Measurements from ENCODE around the gene RSRC1.

The RSRC1 gene

DNA sequence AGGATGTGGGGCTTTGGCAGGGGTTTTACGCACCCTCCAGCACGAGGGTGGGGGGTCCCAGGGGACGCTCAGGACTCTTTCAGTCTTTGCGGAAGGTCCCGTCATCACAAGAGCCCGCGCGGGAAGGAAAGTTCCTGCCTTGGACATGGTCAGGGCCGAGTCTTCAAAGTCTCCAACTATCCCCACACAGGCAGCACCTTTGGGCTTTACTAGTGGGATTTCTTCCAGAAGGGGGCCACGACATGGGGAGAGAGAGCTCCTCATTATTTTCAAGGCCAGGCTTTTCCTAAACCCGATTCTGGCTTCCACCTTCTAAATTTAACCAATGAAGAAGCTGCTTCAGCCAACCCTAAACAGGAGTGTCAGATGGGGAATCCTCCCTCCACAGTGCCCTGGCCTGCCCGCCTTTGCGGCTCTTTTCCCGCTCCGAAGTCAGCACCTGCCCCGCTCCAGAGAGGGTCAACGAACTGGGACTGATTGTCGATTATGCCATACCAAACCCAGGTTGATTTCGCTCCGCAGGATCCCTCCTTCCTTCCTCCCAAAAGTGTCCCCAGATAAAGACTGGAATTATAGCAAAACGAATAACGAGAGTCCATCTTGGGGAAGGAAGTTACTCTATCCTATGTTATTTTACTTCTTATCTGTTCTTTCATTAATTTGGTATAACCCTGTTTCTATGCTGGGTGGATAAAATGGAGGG, 14.6 kb upstream of the RSRC1 start:
- TF ChIP-seq TOX (CRISPR knock-in tag; IDR thresholded peaks at IDR 0.05; ENCODE audit: borderline replicate concordance) (no peak), ISL1 (CRISPR knock-in tag; IDR thresholded peaks at IDR 0.05) (no peak), ARNTL (CRISPR knock-in tag; IDR thresholded peaks at IDR 0.05; ENCODE audit: borderline replicate concordance, low read depth) (no peak), ZNF70 (CRISPR knock-in tag; IDR thresholded peaks at IDR 0.05) (no peak), CSDC2 (CRISPR knock-in tag; IDR thresholded peaks at IDR 0.05) (no peak), OSR1 (CRISPR knock-in tag; IDR thresholded peaks at IDR 0.05) (no peak), GLIS3 (CRISPR knock-in tag; IDR thresholded peaks at IDR 0.05) (no peak), ZNF8 (CRISPR knock-in tag; IDR thresholded peaks at IDR 0.05) (no peak), ZC3H10 (CRISPR knock-in tag; IDR thresholded peaks at IDR 0.05) (no peak), BACH2 (CRISPR knock-in tag; IDR thresholded peaks at IDR 0.05; ENCODE audit: borderline replicate concordance) (no peak), RARB (CRISPR knock-in tag; IDR thresholded peaks at IDR 0.05) (no peak), ZFP30 (CRISPR knock-in tag; IDR thresholded peaks at IDR 0.05) (no peak), PPARA (CRISPR knock-in tag; IDR thresholded peaks at IDR 0.05; ENCODE audit: borderline replicate concordance) (no peak), TCF4 (CRISPR knock-in tag; IDR thresholded peaks at IDR 0.05; ENCODE audit: borderline replicate concordance) (no peak), ESRRG (CRISPR knock-in tag; IDR thresholded peaks at IDR 0.05) (no peak)
- TF ChIP-seq, protein P1, sequence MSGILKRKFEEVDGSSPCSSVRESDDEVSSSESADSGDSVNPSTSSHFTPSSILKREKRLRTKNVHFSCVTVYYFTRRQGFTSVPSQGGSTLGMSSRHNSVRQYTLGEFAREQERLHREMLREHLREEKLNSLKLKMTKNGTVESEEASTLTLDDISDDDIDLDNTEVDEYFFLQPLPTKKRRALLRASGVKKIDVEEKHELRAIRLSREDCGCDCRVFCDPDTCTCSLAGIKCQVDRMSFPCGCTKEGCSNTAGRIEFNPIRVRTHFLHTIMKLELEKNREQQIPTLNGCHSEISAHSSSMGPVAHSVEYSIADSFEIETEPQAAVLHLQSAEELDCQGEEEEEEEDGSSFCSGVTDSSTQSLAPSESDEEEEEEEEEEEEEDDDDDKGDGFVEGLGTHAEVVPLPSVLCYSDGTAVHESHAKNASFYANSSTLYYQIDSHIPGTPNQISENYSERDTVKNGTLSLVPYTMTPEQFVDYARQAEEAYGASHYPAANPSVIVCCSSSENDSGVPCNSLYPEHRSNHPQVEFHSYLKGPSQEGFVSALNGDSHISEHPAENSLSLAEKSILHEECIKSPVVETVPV (CRISPR knock-in tag; IDR thresholded peaks at IDR 0.05) = no peak
- TF ChIP-seq, protein P2, sequence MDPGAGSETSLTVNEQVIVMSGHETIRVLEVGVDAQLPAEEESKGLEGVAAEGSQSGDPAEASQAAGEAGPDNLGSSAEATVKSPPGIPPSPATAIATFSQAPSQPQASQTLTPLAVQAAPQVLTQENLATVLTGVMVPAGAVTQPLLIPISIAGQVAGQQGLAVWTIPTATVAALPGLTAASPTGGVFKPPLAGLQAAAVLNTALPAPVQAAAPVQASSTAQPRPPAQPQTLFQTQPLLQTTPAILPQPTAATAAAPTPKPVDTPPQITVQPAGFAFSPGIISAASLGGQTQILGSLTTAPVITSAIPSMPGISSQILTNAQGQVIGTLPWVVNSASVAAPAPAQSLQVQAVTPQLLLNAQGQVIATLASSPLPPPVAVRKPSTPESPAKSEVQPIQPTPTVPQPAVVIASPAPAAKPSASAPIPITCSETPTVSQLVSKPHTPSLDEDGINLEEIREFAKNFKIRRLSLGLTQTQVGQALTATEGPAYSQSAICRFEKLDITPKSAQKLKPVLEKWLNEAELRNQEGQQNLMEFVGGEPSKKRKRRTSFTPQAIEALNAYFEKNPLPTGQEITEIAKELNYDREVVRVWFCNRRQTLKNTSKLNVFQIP (CRISPR knock-in tag; IDR thresholded peaks at IDR 0.05; ENCODE audit: borderline replicate concordance, low read depth) = no peak
- TF ChIP-seq, protein P3, sequence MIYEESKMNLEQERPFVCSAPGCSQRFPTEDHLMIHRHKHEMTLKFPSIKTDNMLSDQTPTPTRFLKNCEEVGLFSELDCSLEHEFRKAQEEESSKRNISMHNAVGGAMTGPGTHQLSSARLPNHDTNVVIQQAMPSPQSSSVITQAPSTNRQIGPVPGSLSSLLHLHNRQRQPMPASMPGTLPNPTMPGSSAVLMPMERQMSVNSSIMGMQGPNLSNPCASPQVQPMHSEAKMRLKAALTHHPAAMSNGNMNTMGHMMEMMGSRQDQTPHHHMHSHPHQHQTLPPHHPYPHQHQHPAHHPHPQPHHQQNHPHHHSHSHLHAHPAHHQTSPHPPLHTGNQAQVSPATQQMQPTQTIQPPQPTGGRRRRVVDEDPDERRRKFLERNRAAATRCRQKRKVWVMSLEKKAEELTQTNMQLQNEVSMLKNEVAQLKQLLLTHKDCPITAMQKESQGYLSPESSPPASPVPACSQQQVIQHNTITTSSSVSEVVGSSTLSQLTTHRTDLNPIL (CRISPR knock-in tag; IDR thresholded peaks at IDR 0.05; ENCODE audit: low read depth) = no peak
- TF ChIP-seq, protein P4, sequence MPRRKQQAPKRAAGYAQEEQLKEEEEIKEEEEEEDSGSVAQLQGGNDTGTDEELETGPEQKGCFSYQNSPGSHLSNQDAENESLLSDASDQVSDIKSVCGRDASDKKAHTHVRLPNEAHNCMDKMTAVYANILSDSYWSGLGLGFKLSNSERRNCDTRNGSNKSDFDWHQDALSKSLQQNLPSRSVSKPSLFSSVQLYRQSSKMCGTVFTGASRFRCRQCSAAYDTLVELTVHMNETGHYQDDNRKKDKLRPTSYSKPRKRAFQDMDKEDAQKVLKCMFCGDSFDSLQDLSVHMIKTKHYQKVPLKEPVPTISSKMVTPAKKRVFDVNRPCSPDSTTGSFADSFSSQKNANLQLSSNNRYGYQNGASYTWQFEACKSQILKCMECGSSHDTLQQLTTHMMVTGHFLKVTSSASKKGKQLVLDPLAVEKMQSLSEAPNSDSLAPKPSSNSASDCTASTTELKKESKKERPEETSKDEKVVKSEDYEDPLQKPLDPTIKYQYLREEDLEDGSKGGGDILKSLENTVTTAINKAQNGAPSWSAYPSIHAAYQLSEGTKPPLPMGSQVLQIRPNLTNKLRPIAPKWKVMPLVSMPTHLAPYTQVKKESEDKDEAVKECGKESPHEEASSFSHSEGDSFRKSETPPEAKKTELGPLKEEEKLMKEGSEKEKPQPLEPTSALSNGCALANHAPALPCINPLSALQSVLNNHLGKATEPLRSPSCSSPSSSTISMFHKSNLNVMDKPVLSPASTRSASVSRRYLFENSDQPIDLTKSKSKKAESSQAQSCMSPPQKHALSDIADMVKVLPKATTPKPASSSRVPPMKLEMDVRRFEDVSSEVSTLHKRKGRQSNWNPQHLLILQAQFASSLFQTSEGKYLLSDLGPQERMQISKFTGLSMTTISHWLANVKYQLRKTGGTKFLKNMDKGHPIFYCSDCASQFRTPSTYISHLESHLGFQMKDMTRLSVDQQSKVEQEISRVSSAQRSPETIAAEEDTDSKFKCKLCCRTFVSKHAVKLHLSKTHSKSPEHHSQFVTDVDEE (CRISPR knock-in tag; IDR thresholded peaks at IDR 0.05) = no peak
- no peak for ATAC-seq

DNA sequence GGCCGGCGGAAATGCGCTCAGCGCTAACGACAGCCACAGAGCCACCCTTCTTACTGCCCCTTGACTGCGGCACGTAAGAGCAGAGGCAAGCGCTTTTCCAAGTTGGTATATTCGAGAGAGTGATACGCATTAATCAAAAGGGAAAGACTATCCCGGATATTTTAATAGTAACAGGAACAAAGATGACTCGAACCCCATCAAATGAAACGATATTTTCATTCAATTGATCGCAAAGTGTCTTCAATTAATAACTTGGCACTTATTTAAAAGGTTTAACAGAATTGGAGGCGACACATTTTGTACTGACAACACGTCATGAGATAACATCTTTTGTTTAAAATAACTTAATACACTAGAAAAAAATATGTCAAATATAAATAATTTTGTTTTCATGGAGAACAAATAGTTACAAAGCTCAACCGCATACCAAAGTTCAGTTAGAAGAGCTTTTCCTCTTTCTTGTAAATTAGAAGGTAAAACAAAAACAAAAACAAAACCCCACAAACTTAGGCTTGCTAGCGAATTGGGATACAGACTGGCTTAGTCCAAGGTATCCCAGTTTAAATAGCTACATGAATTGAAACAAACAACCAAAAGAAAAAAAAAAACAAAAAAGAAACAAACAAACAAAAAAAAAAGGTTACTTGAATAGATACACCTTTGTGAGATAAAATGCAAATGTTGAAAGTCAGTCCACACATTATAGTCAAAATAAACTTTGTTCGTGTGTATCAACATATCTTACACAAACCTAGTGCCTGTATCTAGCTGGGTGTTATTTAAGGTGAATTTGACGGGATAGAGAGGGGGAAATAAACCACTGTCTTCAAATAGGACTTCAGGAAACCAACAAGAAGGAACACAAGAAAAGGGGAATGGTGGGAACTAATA, 13.8 kb upstream of the RSRC1 start:
- TF ChIP-seq RARB (CRISPR knock-in tag; IDR thresholded peaks at IDR 0.05) (no peak), GLIS3 (CRISPR knock-in tag; IDR thresholded peaks at IDR 0.05) (no peak), ZNF565 (CRISPR knock-in tag; conservative IDR thresholded peaks at IDR 0.05; ENCODE audit: low read depth) (no peak), ZNF8 (CRISPR knock-in tag; IDR thresholded peaks at IDR 0.05) (no peak), OSR1 (CRISPR knock-in tag; IDR thresholded peaks at IDR 0.05) (no peak)
- TF ChIP-seq, protein P2 (CRISPR knock-in tag; IDR thresholded peaks at IDR 0.05; ENCODE audit: borderline replicate concordance, low read depth) = no peak

More for the DNA sequence above, 13.8 kb upstream of the RSRC1 start:
- no peak for ATAC-seq

Data from SK-N-SH treated with all-trans-retinoic acid at 6 μM for 48 hours (cell line).